Mesenchymal stem cell (in vitro differentiated cells and primary cell): ENCODE data around the gene GPR84.
A peak's percentile ranks its signal among the peaks of the same experiment; 100 is the strongest.

ENCODE experiments used
- DNase-seq: peaks from one replicate; pipeline ENCODE4 v3.0.0-alpha.2; 2013
- H2AFZ ChIP-seq: one replicate; pipeline ENCODE4 v1.6.1; 2013; ENCODE audit warnings: low read depth, mild to moderate bottlenecking, control low read depth, inconsistent platforms, low read length, moderate library complexity
- H2AK5ac ChIP-seq: 2 replicates; pipeline ENCODE4 v1.6.1; 2013; ENCODE audit warnings: low read length, moderate library complexity, mild to moderate bottlenecking, inconsistent platforms; ENCODE audit not compliant: severe bottlenecking
- H2BK120ac ChIP-seq: one replicate; pipeline ENCODE4 v1.6.1; 2013; ENCODE audit warnings: low read depth, mild to moderate bottlenecking, inconsistent platforms, low read length, moderate library complexity
- H2BK12ac ChIP-seq, 2 experiments: one replicate each; pipeline ENCODE4 v1.6.1; 2013; ENCODE audit warnings: inconsistent platforms in 2 of 2, low read length in 2 of 2, mild to moderate bottlenecking in 2 of 2, moderate library complexity in 2 of 2, control low read depth in 1 of 2
- H2BK15ac ChIP-seq: one replicate; pipeline ENCODE4 v1.6.1; 2013; ENCODE audit warnings: mild to moderate bottlenecking, low read depth, inconsistent platforms; ENCODE audit not compliant: poor library complexity, severe bottlenecking
- H2BK5ac ChIP-seq: 2 replicates; pipeline ENCODE4 v1.6.1; 2013; ENCODE audit warnings: low read depth, mild to moderate bottlenecking, low read length, control low read depth, inconsistent platforms; ENCODE audit not compliant: poor library complexity, severe bottlenecking
- H3K14ac ChIP-seq, 2 experiments: one replicate each; pipeline ENCODE4 v1.6.1; 2013; ENCODE audit warnings: inconsistent platforms in 2 of 2, low read length in 2 of 2, control low read depth in 1 of 2, mild to moderate bottlenecking in 1 of 2, moderate library complexity in 1 of 2
- H3K18ac ChIP-seq, 2 experiments: one replicate each; pipeline ENCODE4 v1.6.1; 2013; ENCODE audit warnings: inconsistent platforms in 2 of 2, low read length in 2 of 2, control low read depth in 1 of 2, low read depth in 1 of 2, mild to moderate bottlenecking in 1 of 2
- H3K23ac ChIP-seq, 2 experiments: one replicate each; pipeline ENCODE4 v1.6.1; 2013; ENCODE audit warnings: inconsistent platforms in 2 of 2, low read length in 2 of 2, mild to moderate bottlenecking in 2 of 2, moderate library complexity in 2 of 2, control low read depth in 1 of 2
- H3K27ac ChIP-seq: 2 replicates; pipeline ENCODE4 v1.5.1; 2013; ENCODE audit warnings: mild to moderate bottlenecking, moderate library complexity, low read length, control low read depth, inconsistent platforms; ENCODE audit not compliant: poor library complexity, severe bottlenecking
- H3K27me3 ChIP-seq, 2 experiments: 2 replicates each; pipeline versions ENCODE4 v1.6.1 to v1.7.0; 2013; ENCODE audit warnings: low read length in 2 of 2, mild to moderate bottlenecking in 2 of 2, moderate library complexity in 2 of 2, control low read depth in 1 of 2, inconsistent platforms in 1 of 2; ENCODE audit not compliant: control insufficient read depth in 1 of 2, insufficient read depth in 1 of 2
- H3K36me3 ChIP-seq, 2 experiments: 2 replicates each; pipeline versions ENCODE4 v1.6.1 to v1.7.0; 2013; ENCODE audit warnings: low read length in 2 of 2, control low read depth in 1 of 2, inconsistent platforms in 1 of 2, low read depth in 1 of 2, mild to moderate bottlenecking in 1 of 2; ENCODE audit not compliant: insufficient read depth in 2 of 2, control insufficient read depth in 1 of 2
- H3K4ac ChIP-seq, 2 experiments: one replicate each; pipeline ENCODE4 v1.6.1; 2013; ENCODE audit warnings: inconsistent platforms in 2 of 2, low read length in 2 of 2, mild to moderate bottlenecking in 2 of 2, moderate library complexity in 2 of 2, control low read depth in 1 of 2, low read depth in 1 of 2
- H3K4me1 ChIP-seq: 2 replicates; pipeline ENCODE4 v1.6.1; 2013; ENCODE audit warnings: low read depth, low read length, control low read depth; ENCODE audit not compliant: control insufficient read depth, insufficient read depth
- H3K4me2 ChIP-seq: 2 replicates; pipeline ENCODE4 v1.6.1; 2013; ENCODE audit warnings: low read length, mild to moderate bottlenecking, inconsistent platforms; ENCODE audit not compliant: poor library complexity, severe bottlenecking
- H3K4me3 ChIP-seq, 2 experiments: 2 replicates each; pipeline versions ENCODE4 v1.5.1 to v1.7.0; 2013; ENCODE audit warnings: low read length in 2 of 2, mild to moderate bottlenecking in 2 of 2, control low read depth in 1 of 2, low read depth in 1 of 2; ENCODE audit not compliant: insufficient read depth in 1 of 2
- H3K79me1 ChIP-seq: replicated peaks from 2 replicates; pipeline ENCODE4 v1.6.1; 2013; ENCODE audit warnings: mild to moderate bottlenecking, control low read depth, low read length, inconsistent platforms; ENCODE audit not compliant: poor library complexity, severe bottlenecking
- H3K9ac ChIP-seq: 2 replicates; pipeline ENCODE4 v1.7.0; 2013; ENCODE audit warnings: mild to moderate bottlenecking, low read length, moderate library complexity
- H3K9me3 ChIP-seq: 2 replicates; pipeline ENCODE4 v1.7.0; 2013; ENCODE audit warnings: mild to moderate bottlenecking, low read length; ENCODE audit not compliant: control insufficient read depth
- H4K8ac ChIP-seq: one replicate; pipeline ENCODE4 v1.6.1; 2013; ENCODE audit warnings: inconsistent platforms, mild to moderate bottlenecking, low read length, moderate library complexity
- H4K91ac ChIP-seq: one replicate; pipeline ENCODE4 v1.6.1; 2013; ENCODE audit warnings: mild to moderate bottlenecking, low read length, inconsistent platforms
- WGBS: methylation state at CpG from one replicate; pipeline ENCODE4 v1.1.7; 2013; ENCODE audit warnings: mixed read lengths; 5-methylcytosine and 5-hydroxymethylcytosine counted together

Gene GPR84

GRCh38 chr12:54378796-54379397 lies 14.6 kb upstream of the GPR84 start:
- H3K9ac ChIP-seq: peak overlapping the region; percentile 82
- H3K27me3 ChIP-seq: no peaks in the 10 kb centered on the region
- H3K4me2 ChIP-seq: peak overlapping the region; percentile 78
- DNase-seq: peak; percentile 70
- H3K27ac ChIP-seq: no peak overlapping the region
- no peak overlapping the region for H2BK5ac ChIP-seq
- H3K18ac ChIP-seq: peak overlapping the region; percentile 39 to 71
- peak overlapping the region in 1 of 2 experiments; percentile 22 for H3K14ac ChIP-seq
- H2AFZ ChIP-seq: peak overlapping the region; percentile 43
- peak overlapping the region; percentile 61 to 78 for H3K4me3 ChIP-seq
- H3K9me3 ChIP-seq: no peaks in the 10 kb centered on the region
- WGBS: 3% methylated on average over 33 of the region's 49 CpGs
- peaks cover 0 to 26% of the 10 kb centered on the region in 2 experiments for H3K36me3 ChIP-seq
- H2BK120ac ChIP-seq: no peak overlapping the region
- H3K4ac ChIP-seq: no peak overlapping the region
- peak overlapping the region; percentile 63 for H2BK15ac ChIP-seq
- no peak overlapping the region for H3K23ac ChIP-seq
- H4K91ac ChIP-seq: no peak overlapping the region
- H2AK5ac ChIP-seq: no peak overlapping the region
- peak overlapping the region; percentile 64 for H4K8ac ChIP-seq
- peaks cover 18% of the 10 kb centered on the region for H3K4me1 ChIP-seq
- H2BK12ac ChIP-seq: no peak overlapping the region
- peaks cover 11% of the 10 kb centered on the region for H3K79me1 ChIP-seq

DNA sequence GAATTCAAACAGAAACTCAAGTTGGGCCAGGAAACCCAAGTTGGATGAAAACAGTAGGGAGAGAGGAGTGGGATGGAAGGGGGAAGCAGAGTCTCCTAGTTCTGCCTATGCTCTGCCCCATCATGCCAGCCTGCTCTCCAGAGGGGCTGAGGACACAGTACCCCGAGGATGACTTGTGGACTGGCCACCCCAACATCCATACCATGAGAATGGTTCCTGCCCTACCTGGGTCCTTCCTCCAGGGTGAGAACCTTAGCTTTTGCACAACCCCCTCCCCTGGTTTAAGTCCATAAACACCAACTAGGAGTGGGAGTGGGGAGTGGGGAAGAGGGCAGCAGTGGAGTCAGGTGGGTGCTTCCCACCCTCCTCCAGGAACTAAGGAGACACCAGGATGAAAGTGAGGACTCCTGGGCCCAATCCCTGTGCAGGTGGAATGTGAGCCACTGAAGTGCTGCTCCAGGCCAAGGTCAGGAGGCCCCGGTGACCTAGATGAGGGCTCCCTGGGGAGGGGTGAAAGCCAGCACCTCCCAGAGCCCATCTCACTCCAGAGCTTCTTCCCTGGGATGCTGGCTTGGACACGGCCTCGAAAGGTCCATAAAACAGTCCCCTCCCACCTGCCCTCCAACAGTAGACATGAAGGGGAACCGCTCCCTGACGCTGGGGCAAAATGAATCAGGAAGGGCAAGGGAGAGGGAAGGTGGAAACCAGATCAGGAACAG lies 13.7 kb upstream of the GPR84 start:
- peaks cover 2 to 26% of the 10 kb centered on the region in 2 experiments for H3K36me3 ChIP-seq
- peak overlapping the region; percentile 68 for H3K9ac ChIP-seq
- H3K4me2 ChIP-seq: no peak overlapping the region
- no peaks in the 10 kb centered on the region for H3K9me3 ChIP-seq
- H3K27me3 ChIP-seq: no peaks in the 10 kb centered on the region
- H2BK12ac ChIP-seq: no peak overlapping the region
- H3K4me3 ChIP-seq: peak overlapping the region in 1 of 2 experiments; percentile 73
- H3K79me1 ChIP-seq: peaks cover 11% of the 10 kb centered on the region
- H3K4me1 ChIP-seq: peaks cover 18% of the 10 kb centered on the region
- H3K23ac ChIP-seq: peak overlapping the region in 1 of 2 experiments; percentile 48
- H3K27ac ChIP-seq: no peak overlapping the region
- H4K8ac ChIP-seq: no peak overlapping the region
- no peak overlapping the region for H3K14ac ChIP-seq
- no peak overlapping the region for H3K18ac ChIP-seq
- H2AK5ac ChIP-seq: peak overlapping the region; percentile 6
- no peak for DNase-seq
- no peak overlapping the region for H3K4ac ChIP-seq
- 100% methylated on average over 2 of the region's 6 CpGs for WGBS
- H2BK5ac ChIP-seq: no peak overlapping the region
- no peak overlapping the region for H2AFZ ChIP-seq
- no peak overlapping the region for H2BK120ac ChIP-seq
- H2BK15ac ChIP-seq: peak overlapping the region; percentile 8
- H4K91ac ChIP-seq: no peak overlapping the region

DNA sequence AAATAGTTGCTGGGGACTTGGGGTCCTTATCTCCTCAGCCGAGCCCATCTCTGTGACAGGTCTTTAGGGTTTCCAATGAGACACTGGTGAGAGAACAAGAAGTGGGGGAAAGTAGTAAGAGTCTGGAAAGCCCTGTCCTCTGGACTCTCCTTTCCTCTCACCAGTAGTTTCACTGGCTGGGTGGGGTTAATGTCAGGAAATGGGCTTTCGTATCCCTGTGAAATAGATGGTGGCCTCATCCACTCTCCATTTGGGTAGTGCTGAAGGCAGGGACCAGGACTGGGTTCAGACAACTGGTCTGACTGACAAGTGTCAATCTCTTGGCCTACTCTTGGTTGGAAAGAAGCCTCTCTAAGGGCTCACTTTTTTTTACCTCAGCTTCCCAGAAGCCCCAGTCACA lies 12.7 kb upstream of the GPR84 start:
- no peak overlapping the region for H3K14ac ChIP-seq
- H3K4me2 ChIP-seq: no peak overlapping the region
- no peak overlapping the region for H3K4me3 ChIP-seq
- no peak overlapping the region for H2BK120ac ChIP-seq
- H3K4me1 ChIP-seq: peaks cover 20% of the 10 kb centered on the region
- no peak overlapping the region for H2AFZ ChIP-seq
- H2AK5ac ChIP-seq: no peak overlapping the region
- no peak overlapping the region for H3K23ac ChIP-seq
- H4K8ac ChIP-seq: no peak overlapping the region
- H3K9me3 ChIP-seq: no peaks in the 10 kb centered on the region
- no peak overlapping the region for H2BK15ac ChIP-seq
- no peak overlapping the region for H2BK12ac ChIP-seq
- no peak overlapping the region for H4K91ac ChIP-seq
- no peak overlapping the region for H3K27ac ChIP-seq
- H3K4ac ChIP-seq: no peak overlapping the region
- peaks cover 11% of the 10 kb centered on the region for H3K79me1 ChIP-seq
- DNase-seq: no peak
- H2BK5ac ChIP-seq: no peak overlapping the region
- H3K27me3 ChIP-seq: no peaks in the 10 kb centered on the region
- no peak overlapping the region for H3K18ac ChIP-seq
- 54% methylated on average over 2 of the region's 2 CpGs for WGBS
- H3K9ac ChIP-seq: peak overlapping the region; percentile 33
- H3K36me3 ChIP-seq: peaks cover 3 to 26% of the 10 kb centered on the region in 2 experiments

DNA sequence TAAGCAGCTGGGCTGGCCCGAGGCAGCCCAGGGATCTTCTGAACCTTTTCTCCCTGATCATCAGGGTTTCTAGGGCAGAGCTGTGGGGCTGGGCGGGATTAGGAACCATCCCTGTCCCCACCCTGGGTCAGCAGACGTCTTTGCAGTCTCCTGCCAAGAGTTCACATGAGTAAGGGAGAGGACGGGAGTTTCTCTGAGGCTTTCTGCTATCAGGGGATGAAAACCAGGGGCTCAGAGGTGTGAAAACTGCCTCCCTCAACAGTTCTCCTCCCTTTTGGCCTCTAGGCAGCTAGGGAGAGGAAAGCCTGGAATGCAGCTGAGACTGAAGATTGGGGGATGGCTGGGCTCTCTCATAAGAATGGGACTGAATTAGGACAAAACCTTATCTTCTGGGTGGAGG lies 12.3 kb upstream of the GPR84 start:
- Histone ChIP-seq H3K14ac (no peak overlapping the region), H3K27me3 (no peaks in the 10 kb centered on the region), H2AFZ (no peak overlapping the region), H3K23ac (no peak overlapping the region), H3K9me3 (no peaks in the 10 kb centered on the region), H3K36me3 (peaks cover 3 to 29% of the 10 kb centered on the region in 2 experiments), H4K91ac (no peak overlapping the region), H3K4me1 (peaks cover 24% of the 10 kb centered on the region), H3K4me3 (no peak overlapping the region), H3K4me2 (no peak overlapping the region), H3K18ac (no peak overlapping the region), H2BK5ac (no peak overlapping the region), H2BK12ac (no peak overlapping the region), H2AK5ac (no peak overlapping the region), H4K8ac (no peak overlapping the region), H2BK15ac (no peak overlapping the region), H3K9ac (peak overlapping the region; percentile 33), H3K79me1 (peaks cover 11% of the 10 kb centered on the region), H2BK120ac (no peak overlapping the region), H3K4ac (no peak overlapping the region), H3K27ac (no peak overlapping the region)
- DNase-seq: no peak
- 60% methylated on average over 3 of the region's 4 CpGs for WGBS
